LNCaP clone FGC (cell line): ENCODE data around the gene MXI1.

ENCODE experiments used
- DNase-seq: peaks from one replicate; pipeline ENCODE4 v3.0.0-alpha.2; 2011; ENCODE audit warnings: low read depth
- H3K4me3 ChIP-seq: 2 replicates; pipeline ENCODE4 v1.5.1; 2011; ENCODE audit warnings: mild to moderate bottlenecking, low read depth, low read length, control low read depth
- CTCF ChIP-seq: IDR thresholded peaks from 2 replicates; pipeline ENCODE4 v1.5.1; 2012; ENCODE audit warnings: mild to moderate bottlenecking; ENCODE audit not compliant: control insufficient read depth, insufficient read depth; ENCODE audit errors: extremely low read depth

The MXI1 gene

GRCh38 chr10:110163841-110164240, 43.6 kb upstream of the MXI1 start:
- no peak for DNase-seq
- H3K4me3 ChIP-seq, result no peak overlapping the region
- no peak for TF ChIP-seq CTCF

- no peak for DNase-seq
- TF ChIP-seq CTCF, result no peak
- no peak overlapping the region for H3K4me3 ChIP-seq
Measured at GRCh38 chr10:110165239-110165638, 42.2 kb upstream of the MXI1 start.

- no peak overlapping the region for H3K4me3 ChIP-seq
- DNase-seq, result no peak
- no peak for TF ChIP-seq CTCF
Measured at GRCh38 chr10:110167149-110167548, 40.3 kb upstream of the MXI1 start.

GRCh38 chr10:110168601-110169481, 38.6 kb upstream of the MXI1 start:
- DNase-seq, result no peak
- no peak for TF ChIP-seq CTCF
- H3K4me3 ChIP-seq, result no peak overlapping the region

GRCh38 chr10:110169586-110169985, 37.8 kb upstream of the MXI1 start:
- no peak for DNase-seq
- H3K4me3 ChIP-seq, result no peak overlapping the region
- TF ChIP-seq CTCF, result no peak

GRCh38 chr10:110170142-110170971, 37.0 kb upstream of the MXI1 start:
- no peak for TF ChIP-seq CTCF
- H3K4me3 ChIP-seq, result no peak overlapping the region
- DNase-seq, result no peak
